ENCODE results near the gene AGAP2. TPM values are rescaled to one million over a fixed set of nuclear protein-coding genes. Genes with fewer than 3 reads are reported as not detected.

The AGAP2 gene
- total and polyA plus RNA-seq, 2 of the 13 experiments (the other 11 are each of a cell fraction or from before 2014, with no cell fraction given), result 0.38 to 0.45 TPM

GRCh38 chr12:57744777-57745484, 6.4 kb upstream of the AGAP2 start, which contains the start of gene TSPAN31 (continued):
- TF ChIP-seq BATF2 (CRISPR knock-in tag; IDR thresholded peaks at IDR 0.05) (no peak), ZNF75D (CRISPR knock-in tag; IDR thresholded peaks at IDR 0.05; ENCODE audit: borderline replicate concordance) (no peak), ZNF563 (CRISPR knock-in tag; IDR thresholded peaks at IDR 0.05) (0 out of 2 replicates have a peak, but pooled peaks have one; percentile 32), ELF4 (CRISPR knock-in tag; IDR thresholded peaks at IDR 0.05; ENCODE audit: borderline replicate concordance) (no peak), ZNF205 (CRISPR knock-in tag; IDR thresholded peaks at IDR 0.05) (no peak), ELF3 (CRISPR knock-in tag; IDR thresholded peaks at IDR 0.05) (no peak), MEF2D (CRISPR knock-in tag; IDR thresholded peaks at IDR 0.05) (no peak), KAT8 (CRISPR knock-in tag; IDR thresholded peaks at IDR 0.05) (peak; percentile 65; the same call in 1 of the 2 replicates), ZNF441 (CRISPR knock-in tag; IDR thresholded peaks at IDR 0.05; ENCODE audit: borderline replicate concordance) (no peak), THAP8 (CRISPR knock-in tag; IDR thresholded peaks at IDR 0.05; ENCODE audit: borderline replicate concordance) (no peak), CREBL2 (CRISPR knock-in tag; IDR thresholded peaks at IDR 0.05; ENCODE audit: borderline replicate concordance) (no peak), KDM2A (CRISPR knock-in tag; IDR thresholded peaks at IDR 0.05; ENCODE audit: borderline replicate concordance, low read depth) (peak; percentile 92), ZNF512B (CRISPR knock-in tag; IDR thresholded peaks at IDR 0.05; ENCODE audit: borderline replicate concordance) (no peak), ZNF788 (CRISPR knock-in tag; IDR thresholded peaks at IDR 0.05; ENCODE audit: borderline replicate concordance) (no peak), KLF16 (CRISPR knock-in tag; IDR thresholded peaks at IDR 0.05) (peak in 1 of 2 experiments; percentile 57; a peak in 1 of 4 replicates), ZNF678 (CRISPR knock-in tag; IDR thresholded peaks at IDR 0.05) (no peak), NFE2 (CRISPR knock-in tag; IDR thresholded peaks at IDR 0.05) (no peak), TGIF2 (CRISPR knock-in tag; IDR thresholded peaks at IDR 0.05) (no peak), HNRNPK (IDR thresholded peaks at IDR 0.05; ENCODE audit: low read depth, low read length, poor library complexity, severe bottlenecking) (peak; percentile 38), EZH2 (conservative IDR thresholded peaks at IDR 0.05; ENCODE audit: low read depth, low read length) (no peak), GTF3A (CRISPR knock-in tag; conservative IDR thresholded peaks at IDR 0.05) (no peak), ZNF878 (CRISPR knock-in tag; IDR thresholded peaks at IDR 0.05) (0 out of 2 replicates have a peak, but pooled peaks have one; percentile 39), ZNF724P (CRISPR knock-in tag; IDR thresholded peaks at IDR 0.05; ENCODE audit: borderline replicate concordance) (no peak), ZNF10 (CRISPR knock-in tag; IDR thresholded peaks at IDR 0.05; ENCODE audit: borderline replicate concordance, low read depth) (no peak)
